SU-DHL-6 (cell line): ENCODE data around the gene UBE3B.

Experiments used
- H2AFZ ChIP-seq: fragments of 200-600 bp; sonication (generic); 2 replicates; pipeline ENCODE4 v1.6.1; 2014; ENCODE audit warnings: low read depth, mild to moderate bottlenecking, moderate library complexity, mixed read lengths, antibody characterized with exemption, low read length; ENCODE audit not compliant: severe bottlenecking
- H3F3A ChIP-seq: fragments of 200-600 bp; shearing (Covaris generic); 2 replicates; pipeline ENCODE4 v1.6.0; 2016; ENCODE audit warnings: antibody characterized with exemption, mild to moderate bottlenecking; ENCODE audit not compliant: insufficient read depth
- H3K27ac ChIP-seq: fragments of 200-600 bp; sonication (generic); 2 replicates; pipeline ENCODE4 v1.5.1; 2016; ENCODE audit warnings: low read depth, mild to moderate bottlenecking, low read length, moderate library complexity, mixed read lengths
- H3K27me3 ChIP-seq: fragments of 200-600 bp; sonication (generic), shearing (Covaris generic); 2 replicates; pipeline ENCODE4 v1.6.0; 2014; ENCODE audit warnings: mild to moderate bottlenecking, low read length
- H3K36me3 ChIP-seq: fragments of 200-600 bp; sonication (generic); 2 replicates; pipeline ENCODE4 v1.6.1; 2014; ENCODE audit warnings: mild to moderate bottlenecking, low read length, mixed read lengths
- H3K4me2 ChIP-seq: fragments of 300-600, 200-600 bp; shearing (Covaris generic), sonication (generic); 2 replicates; pipeline ENCODE4 v1.6.0; 2014; ENCODE audit warnings: low read length, low read depth, mild to moderate bottlenecking; ENCODE audit not compliant: poor library complexity, severe bottlenecking
- H3K4me3 ChIP-seq: fragments of 200-600 bp; sonication (generic); 2 replicates; pipeline ENCODE4 v1.5.1; 2014; ENCODE audit warnings: antibody characterized with exemption, low read length, mild to moderate bottlenecking, mixed read lengths; ENCODE audit not compliant: insufficient read depth, poor library complexity, severe bottlenecking
- H3K79me2 ChIP-seq: fragments of 200-600 bp; sonication (generic); 2 replicates; pipeline ENCODE4 v1.6.1; 2014; ENCODE audit warnings: mild to moderate bottlenecking, low read length, moderate library complexity; ENCODE audit not compliant: insufficient read depth
- H3K9ac ChIP-seq: fragments of 200-600 bp; sonication (generic); 2 replicates; pipeline ENCODE4 v1.7.0; 2014; ENCODE audit warnings: mild to moderate bottlenecking, low read length
- H3K9me2 ChIP-seq: fragments of 200-600 bp; sonication (generic); replicated peaks from 2 replicates; pipeline ENCODE4 v1.6.1; 2014; ENCODE audit warnings: low read length; ENCODE audit not compliant: insufficient read depth
- H3K9me3 ChIP-seq: fragments of 200-600 bp; sonication (generic); 2 replicates; pipeline ENCODE4 v1.6.1; 2014; ENCODE audit warnings: low read length, mixed read lengths; ENCODE audit not compliant: insufficient read depth
- H4K20me1 ChIP-seq: fragments of 200-600 bp; sonication (generic); 2 replicates; pipeline ENCODE4 v1.6.1; 2014; ENCODE audit warnings: low read depth, mild to moderate bottlenecking, antibody characterized with exemption, low read length, moderate library complexity, mixed read lengths
- EZH2phosphoT487 ChIP-seq: fragments of 200-600 bp; sonication (generic), shearing (Covaris generic); conservative IDR thresholded peaks from 2 replicates; pipeline ENCODE4 v1.6.1; 2018; ENCODE audit warnings: mild to moderate bottlenecking, antibody characterized with exemption, low read length, moderate library complexity, mixed read lengths
- TF ChIP-seq, protein P1 (sequence below): fragments of 200-600 bp; sonication (generic); IDR thresholded peaks from one replicate; pipeline ENCODE4 v1.5.1; 2017; ENCODE audit warnings: antibody characterized with exemption, mild to moderate bottlenecking, low read length, moderate library complexity; ENCODE audit not compliant: insufficient read depth, poor library complexity, severe bottlenecking

The UBE3B gene

DNA sequence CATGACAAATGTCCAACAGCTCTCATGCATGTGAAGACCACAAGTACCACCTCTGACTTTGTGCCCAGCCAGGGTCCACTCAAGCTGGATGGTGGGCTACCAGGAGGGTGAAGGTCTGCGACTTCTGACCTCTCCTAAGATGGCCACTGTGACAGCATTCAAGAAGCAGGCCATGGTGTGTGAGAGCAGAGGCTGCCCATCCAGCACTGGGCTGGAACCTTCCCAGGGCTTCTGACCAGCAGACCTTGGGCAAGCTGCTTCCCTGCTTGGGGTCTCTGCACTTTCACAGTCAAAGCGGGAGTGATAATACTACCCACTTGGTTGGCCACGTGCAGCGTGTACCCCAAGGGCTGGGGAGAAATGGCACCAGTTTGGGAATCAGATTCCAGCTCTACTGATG lies 85.4 kb downstream of the UBE3B start:
- H3K27me3 ChIP-seq, result no peaks in the 10 kb centered on the region
- no peaks in the 10 kb centered on the region for H3F3A ChIP-seq
- H4K20me1 ChIP-seq, result no peaks in the 10 kb centered on the region
- no peak for TF ChIP-seq EZH2phosphoT487
- TF ChIP-seq, protein P1, sequence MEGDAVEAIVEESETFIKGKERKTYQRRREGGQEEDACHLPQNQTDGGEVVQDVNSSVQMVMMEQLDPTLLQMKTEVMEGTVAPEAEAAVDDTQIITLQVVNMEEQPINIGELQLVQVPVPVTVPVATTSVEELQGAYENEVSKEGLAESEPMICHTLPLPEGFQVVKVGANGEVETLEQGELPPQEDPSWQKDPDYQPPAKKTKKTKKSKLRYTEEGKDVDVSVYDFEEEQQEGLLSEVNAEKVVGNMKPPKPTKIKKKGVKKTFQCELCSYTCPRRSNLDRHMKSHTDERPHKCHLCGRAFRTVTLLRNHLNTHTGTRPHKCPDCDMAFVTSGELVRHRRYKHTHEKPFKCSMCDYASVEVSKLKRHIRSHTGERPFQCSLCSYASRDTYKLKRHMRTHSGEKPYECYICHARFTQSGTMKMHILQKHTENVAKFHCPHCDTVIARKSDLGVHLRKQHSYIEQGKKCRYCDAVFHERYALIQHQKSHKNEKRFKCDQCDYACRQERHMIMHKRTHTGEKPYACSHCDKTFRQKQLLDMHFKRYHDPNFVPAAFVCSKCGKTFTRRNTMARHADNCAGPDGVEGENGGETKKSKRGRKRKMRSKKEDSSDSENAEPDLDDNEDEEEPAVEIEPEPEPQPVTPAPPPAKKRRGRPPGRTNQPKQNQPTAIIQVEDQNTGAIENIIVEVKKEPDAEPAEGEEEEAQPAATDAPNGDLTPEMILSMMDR, result no peak
- no peak overlapping the region for H3K27ac ChIP-seq
- no peaks in the 10 kb centered on the region for H3K79me2 ChIP-seq
- no peak overlapping the region for H2AFZ ChIP-seq
- no peak overlapping the region for H3K4me3 ChIP-seq
- H3K36me3 ChIP-seq, result 0 out of 2 replicates have a peak, but pooled peaks cover 5% of the 10 kb centered on the region
- H3K4me2 ChIP-seq, result no peak overlapping the region
- no peaks in the 10 kb centered on the region for H3K9me2 ChIP-seq
- no peak overlapping the region for H3K9ac ChIP-seq
- no peaks in the 10 kb centered on the region for H3K9me3 ChIP-seq

DNA sequence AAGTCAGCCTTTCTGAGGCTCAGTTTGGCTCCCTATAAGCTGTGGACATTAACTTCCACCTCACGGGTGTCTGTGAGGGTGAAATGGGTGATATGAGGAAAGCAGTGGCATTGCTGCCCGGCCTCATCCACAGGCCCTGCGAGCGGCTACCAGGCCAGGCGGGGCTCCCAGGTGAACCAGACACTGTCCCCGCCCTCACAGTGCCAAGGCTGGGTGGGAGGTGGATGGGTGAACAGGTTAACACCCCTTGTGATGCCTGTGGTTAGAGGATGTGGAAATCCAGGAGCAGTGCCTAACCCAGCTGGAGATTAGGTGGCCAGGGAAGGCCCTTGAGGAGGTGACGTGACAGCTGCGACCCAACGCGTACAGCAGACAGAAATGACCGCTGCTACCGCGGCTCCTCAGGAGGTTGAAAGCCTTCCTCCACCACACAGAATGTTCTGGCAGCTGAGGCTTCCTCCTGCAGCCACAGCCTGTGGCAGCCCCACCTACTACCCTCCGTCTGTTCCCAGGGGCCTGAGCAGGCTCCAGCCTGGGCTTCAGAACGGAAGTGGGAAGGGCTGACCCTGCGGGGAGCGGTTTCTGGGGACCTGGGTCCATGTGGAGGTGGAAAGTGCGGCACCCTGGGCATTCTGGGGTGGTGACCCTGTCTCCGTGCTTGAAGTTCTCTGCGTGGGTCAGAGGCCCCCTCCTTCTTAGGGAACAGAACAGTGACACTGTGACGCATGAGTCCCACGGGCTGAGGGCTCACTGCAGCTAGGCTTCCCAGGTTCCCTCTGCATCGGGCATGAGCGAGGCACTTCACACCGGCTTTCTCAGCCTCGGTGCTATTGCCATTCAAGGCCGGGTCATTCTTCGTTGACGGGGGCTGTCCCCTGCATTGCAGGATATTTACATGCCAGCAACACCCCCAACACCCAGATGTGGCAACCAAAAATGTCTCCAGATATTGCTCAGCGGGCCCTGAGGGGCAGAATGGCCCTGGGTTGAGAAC lies 86.2 kb downstream of the UBE3B start:
- H3K9me3 ChIP-seq, result no peaks in the 10 kb centered on the region
- H3K79me2 ChIP-seq, result no peaks in the 10 kb centered on the region
- H4K20me1 ChIP-seq, result no peaks in the 10 kb centered on the region
- no peak overlapping the region for H3K9ac ChIP-seq
- H3K27ac ChIP-seq, result no peak overlapping the region
- 0 out of 2 replicates have a peak, but pooled peaks cover 5% of the 10 kb centered on the region for H3K36me3 ChIP-seq
- no peaks in the 10 kb centered on the region for H3F3A ChIP-seq
- TF ChIP-seq, protein P1, result no peak
- no peak for TF ChIP-seq EZH2phosphoT487
- no peak overlapping the region for H2AFZ ChIP-seq
- no peaks in the 10 kb centered on the region for H3K9me2 ChIP-seq
- H3K4me3 ChIP-seq, result no peak overlapping the region
- H3K4me2 ChIP-seq, result no peak overlapping the region
- H3K27me3 ChIP-seq, result no peaks in the 10 kb centered on the region

DNA sequence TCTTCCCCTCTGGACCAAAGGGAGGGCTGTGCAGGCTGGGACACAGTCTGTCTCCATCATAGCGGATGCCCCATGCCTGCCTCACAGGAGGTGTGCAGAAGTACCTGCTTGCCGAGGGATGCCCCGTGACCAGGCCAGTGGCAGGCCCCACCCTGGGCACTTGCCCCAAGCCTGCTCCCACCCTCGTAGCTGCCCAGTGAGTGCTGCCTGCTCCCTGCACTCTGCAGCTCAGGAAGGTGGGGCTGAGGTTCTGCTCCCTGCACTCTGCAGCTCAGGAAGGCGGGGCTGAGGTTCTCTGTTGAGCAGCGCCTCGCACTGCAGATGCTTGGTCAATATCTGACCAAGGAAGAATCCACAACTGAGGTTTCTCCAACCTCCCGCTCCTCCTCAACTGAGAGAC lies 89.0 kb downstream of the UBE3B start:
- Histone ChIP-seq H3K27me3 (no peaks in the 10 kb centered on the region), H3K36me3 (0 out of 2 replicates have a peak, but pooled peaks cover 5% of the 10 kb centered on the region), H3K4me3 (no peak overlapping the region), H3K9me2 (no peaks in the 10 kb centered on the region), H3K27ac (no peak overlapping the region), H4K20me1 (no peaks in the 10 kb centered on the region), H3K79me2 (no peaks in the 10 kb centered on the region), H3K9ac (no peak overlapping the region), H2AFZ (no peak overlapping the region), H3K9me3 (no peaks in the 10 kb centered on the region), H3K4me2 (no peak overlapping the region), H3F3A (no peaks in the 10 kb centered on the region)
- TF ChIP-seq EZH2phosphoT487, result no peak
- TF ChIP-seq, protein P1, result no peak
